Activated CD4-positive, CD25-positive, alpha-beta regulatory T cell (primary cell): Measurements from ENCODE around the gene JHY.

Experiments used
- DNase-seq, 4 experiments: peaks; one replicate each; lab custom pipeline; 2025; lab: John Stamatoyannopoulos, UW

Gene JHY

DNA sequence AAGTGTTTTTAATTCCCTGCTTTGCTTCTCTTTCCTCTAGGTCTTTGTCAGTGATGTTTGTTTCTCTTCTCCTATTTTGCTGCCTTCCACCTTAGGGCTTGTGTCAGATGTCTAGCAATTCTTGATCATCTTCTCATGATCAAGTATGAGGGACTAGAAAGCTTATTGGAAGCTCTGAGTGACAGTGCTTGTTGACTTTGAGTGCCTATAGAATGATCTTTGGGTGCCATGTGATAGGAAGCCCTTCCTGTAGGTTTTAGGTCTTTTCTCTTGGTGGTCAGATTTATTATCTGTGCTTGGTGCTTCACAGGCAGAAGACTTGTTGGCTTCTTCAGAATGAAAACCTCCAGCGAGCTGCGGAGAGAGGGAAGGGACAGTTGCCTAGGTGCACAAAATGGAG lies 56.0 kb downstream of the JHY start:
- no peak for DNase-seq

DNA sequence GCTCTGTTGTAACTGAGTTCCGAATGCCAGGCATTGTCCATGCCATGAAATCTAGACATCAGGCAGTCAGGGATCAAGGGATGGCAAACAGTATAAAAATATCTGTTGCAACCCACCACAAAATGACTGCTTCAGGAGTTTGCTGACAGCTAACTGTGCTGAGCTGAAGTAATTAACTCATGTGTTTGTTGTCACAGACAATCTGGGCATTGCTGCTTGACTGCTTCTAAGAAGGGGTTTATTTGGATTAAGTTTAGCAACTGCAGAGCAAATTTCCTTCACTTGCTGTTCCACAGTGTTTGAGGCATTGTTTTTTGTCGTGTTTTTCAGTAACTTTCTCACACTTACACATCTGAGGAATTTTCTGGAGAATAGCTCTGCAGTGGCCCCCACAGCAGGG lies 68.7 kb downstream of the JHY start:
- DNase-seq, result no peak

DNA sequence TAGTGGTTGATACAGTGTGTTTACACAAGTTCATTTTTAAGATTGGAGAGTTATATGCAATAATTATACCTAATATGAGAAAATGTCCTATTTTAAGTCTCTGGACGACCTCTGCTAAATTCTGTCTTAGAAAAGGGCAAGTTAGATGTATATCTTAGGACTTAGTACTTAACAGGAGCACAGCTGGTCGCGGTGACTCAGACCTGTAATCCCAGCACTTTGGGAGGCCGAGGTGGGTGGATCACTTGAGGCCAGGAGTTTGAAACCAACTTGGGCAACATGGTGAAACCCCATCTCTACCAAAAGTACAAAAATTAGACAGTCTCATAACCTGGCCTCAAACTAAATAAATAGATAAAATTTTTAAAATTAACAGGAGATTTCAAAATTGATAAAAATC lies 71.9 kb downstream of the JHY start:
- DNase-seq, result no peak

DNA sequence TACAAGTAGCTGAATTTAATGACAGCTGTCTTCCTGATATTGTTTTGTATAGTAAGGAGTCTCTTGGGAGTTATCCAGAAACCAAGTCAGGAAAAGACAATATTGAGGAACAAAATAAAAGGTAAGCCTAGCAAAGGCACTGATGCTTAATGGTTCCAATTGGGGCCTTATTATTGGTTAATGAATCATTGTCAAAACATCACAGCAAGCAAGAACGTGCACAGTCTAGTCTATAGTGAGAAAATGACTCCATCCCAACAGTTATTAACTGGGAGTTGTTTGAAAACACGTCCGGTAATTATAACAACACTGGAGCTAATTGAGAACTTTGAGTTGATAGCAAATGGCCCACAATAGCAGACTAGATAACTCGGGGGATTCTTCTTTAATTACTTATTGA lies 81.4 kb downstream of the JHY start:
- DNase-seq, result no peak

DNA sequence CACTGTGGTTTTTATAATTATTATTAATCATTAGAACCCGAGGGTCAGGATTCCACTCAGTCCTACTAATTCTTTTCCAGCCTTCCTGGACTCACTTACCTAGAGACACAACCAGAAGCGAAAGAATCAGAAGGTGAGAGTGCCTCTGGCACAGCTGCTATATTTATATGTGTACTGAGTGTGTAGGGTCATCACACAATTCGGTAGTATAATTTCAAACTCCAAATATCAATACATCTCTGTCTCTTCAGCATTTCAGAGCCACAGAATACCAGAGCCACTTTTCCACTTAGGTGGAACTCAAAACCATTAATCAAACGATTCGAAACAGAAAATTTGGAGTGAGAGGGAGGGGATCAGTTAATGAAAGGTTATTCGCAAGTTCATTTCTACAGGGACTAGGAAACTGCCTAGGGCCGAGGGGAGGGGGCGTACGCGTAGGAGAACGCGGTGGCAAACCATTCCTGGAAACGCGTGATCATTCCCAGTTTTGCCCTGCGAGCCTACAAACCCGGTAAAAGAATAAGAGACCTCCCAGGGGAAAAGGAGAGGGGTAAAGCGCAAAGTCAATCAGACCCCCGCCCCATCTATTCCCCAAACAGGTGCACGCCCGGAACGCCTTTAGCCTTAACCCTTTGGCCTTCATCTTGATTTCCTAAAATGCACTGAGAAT lies 93.6 kb downstream of the JHY start:
- no peak for DNase-seq

DNA sequence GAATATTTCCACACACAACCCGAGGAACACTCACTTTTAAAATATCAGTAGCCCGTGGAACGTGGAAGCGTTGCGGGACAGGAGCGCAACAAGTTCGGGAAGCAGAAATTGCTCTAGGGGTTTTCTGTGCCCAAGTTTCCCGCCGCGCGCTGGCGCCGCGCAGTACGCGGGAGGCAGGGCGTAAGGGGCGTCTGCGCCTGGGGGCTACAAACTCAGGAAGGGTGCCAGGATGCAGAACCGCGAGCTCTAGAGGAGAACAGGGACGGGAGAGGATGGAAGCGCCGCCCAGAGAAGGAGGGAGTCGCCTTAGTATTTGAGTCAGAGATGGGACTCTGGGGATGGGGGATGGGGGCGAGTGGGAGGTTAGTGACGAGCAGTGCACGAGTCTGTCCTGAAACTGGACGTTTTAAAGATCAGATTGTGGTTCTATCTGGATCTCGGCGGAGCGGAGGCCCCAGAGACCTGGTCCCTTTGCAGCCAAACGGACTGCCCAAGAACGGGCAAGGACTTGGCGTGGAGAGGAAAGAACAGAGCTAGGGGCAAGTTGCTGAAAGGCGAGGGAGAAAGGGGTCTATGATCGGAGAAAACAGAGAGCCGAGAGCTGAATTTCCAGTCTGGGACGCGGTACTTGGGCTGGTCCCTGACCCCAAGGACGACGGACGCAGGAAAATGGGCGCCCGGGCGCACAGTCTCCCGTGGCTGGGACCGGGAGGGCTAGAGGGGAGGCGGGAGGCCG lies 94.3 kb downstream of the JHY start:
- DNase-seq, result no peak

DNA sequence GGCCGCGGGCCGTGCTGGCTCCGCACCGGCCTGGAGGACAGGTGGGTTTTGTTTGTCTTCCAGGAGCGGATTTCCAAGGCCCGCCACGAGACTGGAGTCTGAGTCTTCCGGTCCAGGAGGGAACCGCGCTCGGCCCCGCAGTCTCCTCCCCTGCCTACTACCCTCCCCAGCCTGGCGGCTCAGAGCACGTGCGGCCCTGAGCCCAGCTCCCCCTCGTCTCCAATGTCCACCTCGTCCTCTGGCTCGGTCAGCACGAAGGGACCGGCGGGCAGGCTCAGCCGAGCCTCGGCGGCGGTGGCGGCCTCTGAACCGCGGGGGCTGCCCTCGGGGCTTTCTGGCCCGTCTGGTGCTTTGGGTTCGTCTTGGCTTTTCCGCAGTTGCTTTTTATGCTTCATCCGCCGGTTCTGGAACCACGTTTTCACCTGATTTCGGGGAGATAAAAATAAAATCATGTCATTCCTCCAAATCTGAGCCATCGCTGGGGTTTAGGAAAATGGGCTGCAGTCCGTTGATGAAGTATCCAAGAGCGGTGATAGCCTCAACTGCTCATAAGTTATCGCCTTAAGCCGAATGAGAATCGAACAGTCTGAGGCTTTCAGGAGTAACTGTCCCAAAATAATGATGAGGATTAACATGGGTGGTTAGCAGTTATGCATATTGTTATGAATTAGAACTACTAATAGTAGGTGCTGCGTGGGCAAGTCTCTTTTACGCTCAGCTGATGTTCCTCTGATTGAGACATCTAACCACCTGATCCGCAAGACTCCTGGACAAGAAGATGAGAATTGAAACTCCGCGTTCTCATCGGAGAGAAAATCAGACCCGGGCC lies 95.1 kb downstream of the JHY start:
- DNase-seq, result no peak

DNA sequence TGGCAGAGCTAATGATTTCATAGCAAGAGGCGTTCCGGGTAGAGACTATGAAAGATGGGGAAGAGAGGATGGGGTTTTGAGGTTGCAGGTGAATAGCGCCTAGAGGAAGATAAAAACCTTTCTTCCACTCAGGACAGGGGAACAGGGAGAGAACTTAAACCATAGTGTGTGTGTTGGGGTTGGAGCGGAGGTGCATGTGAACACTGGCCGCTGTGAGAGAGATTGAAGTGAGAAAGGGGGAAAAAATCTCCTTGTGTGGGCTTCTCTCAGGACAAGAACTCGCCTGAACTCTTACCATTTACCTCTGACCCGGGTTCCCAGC lies 95.7 kb downstream of the JHY start:
- no peak for DNase-seq

DNA sequence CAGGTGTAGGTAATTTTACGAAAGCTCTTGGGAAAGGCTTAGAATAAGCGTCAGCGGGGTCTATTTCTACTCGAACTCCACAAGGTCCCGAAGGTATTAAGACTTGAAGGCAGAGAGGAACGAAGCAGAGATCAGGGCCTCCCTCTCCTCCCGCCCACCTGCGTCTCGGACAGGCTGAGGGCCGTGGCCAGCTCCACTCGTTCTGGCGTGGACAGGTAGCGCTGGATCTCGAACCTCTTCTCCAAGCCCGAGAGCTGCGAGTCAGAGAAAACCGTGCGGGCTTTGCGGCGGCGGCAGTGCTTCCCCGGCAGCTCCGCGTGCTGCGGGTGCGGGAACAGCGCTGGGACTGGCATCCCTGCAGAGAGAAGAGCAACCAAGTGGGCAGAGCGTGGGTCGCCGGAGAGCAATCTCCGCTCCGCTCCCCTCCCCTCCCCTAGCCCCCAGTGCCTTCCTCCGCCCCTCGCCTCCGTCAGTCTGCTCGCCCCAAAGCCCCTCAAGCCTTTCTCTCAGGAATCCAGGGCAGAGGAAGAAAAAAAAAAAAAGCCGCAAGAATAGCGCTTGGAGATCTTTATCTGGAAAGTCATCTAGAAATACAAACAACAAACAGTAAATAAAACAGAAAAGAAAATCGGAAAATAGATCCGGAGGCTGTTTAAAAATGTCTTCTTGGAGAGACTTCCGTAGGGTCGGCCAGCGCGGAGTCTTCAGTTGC lies 96.7 kb downstream of the JHY start:
- no peak for DNase-seq

DNA sequence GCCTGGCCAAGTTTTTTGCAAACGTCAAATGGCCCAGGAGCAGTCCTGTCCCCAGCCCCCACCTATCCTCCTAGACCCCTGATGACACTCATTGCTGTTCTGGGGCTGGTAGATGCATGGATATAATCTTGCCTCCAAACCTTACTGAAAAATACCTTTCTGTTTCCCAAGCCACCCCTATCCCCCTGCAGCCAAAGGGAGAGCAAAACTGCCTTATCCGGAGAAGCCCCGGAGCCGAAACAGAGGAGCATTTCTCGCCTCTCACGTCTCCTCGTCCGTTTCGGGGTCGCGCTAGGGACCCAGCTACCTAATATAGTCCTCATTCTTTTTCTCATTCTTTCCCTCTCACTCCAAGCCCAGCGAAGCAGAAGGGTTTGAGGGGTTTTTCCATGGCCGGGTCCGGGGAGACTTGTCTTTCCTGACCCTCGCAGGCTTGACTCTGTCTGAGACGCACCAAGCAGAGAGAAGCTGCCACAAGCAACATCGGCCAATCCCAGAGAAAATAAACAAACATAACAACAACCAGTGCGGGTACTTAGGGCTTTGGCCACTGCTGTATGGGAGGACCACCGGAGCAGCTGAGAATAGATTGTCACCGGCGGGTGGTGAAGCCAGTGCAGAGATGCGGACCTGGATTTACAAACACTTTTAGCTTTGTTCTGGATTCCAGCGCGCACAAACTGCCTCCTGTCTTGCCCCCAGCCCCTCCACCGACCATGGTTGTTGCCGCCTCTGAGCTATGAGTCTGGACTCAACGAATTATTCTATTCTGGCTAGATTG lies 97.4 kb downstream of the JHY start:
- no peak for DNase-seq

DNA sequence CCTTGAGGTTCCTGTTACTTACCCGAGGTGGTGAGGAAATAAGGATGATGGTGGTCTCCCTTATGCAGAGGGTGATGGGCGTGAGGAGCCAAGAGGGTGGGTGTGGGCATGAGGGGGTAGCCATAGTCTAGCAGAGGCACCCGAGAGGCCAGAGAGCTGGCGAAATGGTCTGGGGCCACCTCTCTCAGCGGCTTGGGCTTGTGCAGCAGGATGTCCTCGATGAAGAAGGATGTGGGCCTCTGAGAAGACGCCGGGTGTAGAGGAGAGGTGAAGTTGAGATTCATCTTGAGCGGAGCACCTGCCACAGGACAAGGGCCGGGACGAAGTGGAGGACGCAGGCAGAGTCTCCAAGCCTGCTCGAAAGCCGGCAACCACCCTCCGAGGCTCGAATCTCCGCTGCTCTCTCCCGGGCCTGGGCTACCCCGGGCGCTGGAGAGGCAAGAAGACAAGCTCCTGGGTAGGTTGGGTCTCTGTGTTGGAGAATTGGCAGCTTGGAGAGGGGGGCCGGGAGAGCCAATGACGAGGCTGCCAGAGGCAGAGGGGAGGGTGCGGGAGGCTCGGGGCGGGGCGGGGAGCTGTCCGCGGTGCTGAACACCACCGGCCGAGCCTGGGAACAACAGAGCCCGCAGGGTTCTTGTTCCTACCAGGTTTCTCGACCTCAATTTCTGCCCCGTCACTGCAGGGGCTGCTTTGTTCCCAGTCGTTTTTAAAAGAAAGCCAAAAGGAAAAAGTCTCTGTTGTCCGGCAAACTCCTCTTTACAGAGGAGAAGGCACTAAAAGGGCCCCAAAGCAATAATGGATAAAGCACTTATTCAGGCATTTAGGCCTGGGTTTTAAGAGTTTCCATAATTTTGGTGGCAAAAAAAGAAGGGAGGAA lies 99.1 kb downstream of the JHY start, which contains the start of gene BSX:
BSX (minus strand) TSS at position 447 of the 877 bp plus-strand sequence; CDS start at position 284, 163 bp downstream.
- DNase-seq, result peak in 1 of 4 experiments; percentile 15

DNA sequence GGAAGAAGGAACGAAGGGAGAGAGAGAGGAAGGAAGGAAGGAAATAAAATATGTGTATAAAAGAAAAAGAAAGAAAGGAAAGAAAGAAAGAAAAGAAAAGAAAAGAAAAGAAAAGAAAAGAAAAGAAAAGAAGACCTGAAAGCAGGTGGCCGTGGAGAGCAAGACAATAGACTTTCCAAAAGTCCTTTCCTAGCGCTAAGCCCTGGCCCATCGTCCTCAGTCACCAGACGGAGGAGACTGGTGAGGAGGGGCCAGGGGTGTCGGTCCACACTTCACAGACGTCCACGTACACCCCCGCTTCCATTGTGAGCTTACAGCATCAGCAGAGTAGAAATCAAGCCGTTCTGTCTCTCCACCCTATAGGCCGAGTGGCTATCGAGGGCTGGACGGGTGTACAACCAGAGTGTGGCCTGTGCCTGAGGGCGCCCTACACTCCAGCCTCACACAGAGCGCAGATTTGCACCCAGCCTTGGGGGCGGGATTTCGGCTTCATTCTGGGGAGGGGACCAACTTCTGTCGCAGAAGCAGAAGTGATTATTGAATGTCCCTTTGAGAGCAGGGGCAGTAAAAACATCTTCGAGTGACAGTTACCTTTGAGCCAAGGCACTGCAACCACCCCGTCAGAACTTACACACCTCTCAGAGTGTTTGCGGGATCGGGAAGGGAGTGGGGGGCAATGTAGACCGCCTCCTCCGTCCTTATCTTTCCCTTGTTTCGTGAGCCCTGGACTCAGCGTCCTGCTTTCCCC lies 101.1 kb downstream of the JHY start:
- DNase-seq, result no peak

DNA sequence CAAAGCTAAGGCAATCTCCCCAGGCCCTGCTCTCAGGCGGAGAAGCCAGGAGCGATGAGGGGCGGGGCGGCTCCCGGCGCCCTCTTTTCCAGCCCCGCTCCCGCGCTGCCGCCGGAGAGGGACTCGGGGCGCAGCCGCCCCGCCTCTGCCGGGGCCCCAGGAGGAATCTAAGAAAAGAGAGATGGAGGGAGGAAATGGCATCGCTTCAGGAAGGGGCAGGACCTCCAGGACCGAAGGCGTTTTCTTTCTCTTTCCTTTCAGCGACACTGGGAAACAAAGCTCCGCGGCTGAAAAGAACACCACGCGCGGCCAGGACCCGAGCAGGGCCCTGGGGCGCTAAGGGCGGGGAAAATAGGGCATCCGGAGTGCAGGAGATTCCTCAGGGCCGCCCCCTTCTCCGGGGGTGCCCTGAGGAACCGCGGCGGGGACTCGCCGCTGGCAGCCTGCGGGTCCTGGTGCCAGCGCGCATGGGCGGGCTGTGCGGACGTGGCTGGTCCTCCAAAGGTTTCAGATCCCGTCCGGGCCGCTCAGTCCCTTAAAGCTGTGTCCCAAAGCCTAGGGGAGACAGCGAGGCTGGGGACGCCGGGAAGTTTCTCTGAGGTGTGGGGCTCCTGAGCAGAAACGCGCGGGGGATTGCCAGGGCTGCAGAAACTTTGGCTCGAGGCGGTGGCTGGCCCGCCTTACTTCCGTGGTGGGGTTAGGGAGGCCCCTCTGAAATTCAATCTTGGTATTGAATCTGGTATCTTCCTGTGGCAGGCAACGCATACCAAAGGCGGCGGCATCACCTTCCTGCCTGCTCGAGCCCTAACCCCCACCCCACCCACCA lies 101.8 kb downstream of the JHY start:
- DNase-seq, result no peak

DNA sequence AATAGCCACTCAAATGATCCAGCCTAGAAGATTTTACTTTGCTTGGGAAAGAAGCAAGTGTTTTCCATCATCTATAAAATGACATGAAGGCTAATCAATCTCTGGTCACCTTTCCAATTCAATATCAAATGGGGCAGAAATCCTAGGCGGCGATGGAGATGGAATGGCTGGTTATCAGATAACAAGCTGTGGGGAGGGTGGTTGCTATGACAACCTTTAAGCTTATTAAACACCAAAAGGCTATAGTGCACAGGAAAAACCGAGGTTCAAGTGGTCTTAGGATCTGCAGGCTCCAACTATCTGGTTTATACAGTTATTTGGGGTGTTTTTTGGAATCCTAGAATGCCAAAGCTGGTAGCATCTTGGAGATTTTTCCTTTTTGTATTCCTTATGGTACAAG lies 113.0 kb downstream of the JHY start:
- DNase-seq, result no peak

DNA sequence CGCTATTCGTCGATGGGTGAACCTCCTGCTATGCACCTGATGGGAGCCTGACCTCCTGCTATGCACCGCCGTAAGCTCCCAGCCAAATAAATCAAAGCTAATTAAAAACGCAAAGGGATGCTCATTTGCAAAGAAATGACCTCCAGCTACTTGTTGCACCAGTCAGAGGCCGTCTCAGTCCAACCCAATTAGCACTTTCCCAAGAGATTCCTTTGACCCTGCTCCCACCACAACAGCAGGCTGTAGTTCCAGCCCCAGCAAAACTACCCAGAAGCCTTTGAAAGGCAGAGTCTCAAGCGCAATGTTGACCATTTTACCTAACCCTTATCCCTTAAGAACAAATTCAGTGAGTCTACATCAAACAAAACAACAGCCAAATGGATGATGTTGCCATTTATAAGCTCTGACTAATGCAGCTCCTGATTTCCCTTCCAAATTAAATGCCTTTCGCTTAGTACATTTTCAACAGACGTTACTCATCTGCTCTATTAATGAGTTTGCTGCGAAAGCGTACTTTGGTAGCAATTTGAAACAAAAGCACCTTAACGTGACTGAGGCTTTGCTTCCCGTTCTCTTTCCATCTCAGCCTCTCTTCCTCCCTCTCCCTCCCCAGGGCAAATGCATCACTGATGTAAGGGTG lies 116.3 kb downstream of the JHY start:
- no peak for DNase-seq

DNA sequence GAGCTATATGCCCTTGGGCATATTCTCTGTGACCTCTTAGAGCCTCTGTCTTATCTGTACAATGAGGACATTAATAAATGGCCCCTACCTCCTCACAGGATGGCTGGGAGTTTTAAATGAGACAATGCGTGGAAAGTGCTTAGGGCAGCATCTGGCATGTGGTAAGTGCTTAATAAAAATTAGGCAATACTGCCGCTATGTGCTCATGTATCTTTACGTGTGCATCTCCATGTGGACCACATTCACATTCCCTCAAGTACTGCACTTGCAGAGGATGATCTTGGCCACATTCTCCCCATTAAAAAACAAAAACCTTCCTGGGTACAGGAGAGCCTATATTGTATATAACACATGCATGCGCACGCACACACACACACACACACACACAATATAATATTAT lies 118.2 kb downstream of the JHY start:
- no peak for DNase-seq

DNA sequence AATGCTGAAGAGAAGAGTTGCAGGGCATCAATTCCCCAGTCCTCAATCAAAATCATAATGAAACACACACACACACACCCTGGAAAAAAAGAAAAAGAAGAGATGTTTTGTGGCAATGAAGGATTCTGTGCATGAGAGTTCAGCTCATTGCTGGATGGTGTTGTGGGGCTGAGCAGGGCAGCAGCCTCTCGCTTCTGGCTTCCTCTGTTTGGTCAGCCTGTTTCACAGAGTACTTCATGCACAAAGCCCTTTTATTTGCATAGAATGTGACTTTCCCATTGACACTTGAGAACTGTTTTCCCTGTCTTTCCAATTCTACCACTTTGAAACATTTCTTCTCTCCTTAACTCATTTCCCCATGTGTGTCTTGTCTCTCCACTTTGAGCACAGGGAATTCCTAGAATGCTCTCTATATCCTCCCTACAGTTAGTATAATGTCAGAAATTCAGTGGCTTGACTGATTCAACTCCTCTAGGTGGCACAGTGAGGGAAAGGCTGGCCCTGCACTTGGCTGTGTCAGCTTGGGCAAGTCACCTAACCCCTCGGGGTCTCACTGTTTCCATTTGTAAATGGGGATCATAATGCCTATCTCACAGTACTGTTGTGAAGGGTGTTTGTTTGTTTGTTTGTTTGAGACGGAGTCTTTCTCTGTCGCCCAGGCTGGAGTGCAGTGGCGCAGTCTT lies 124.4 kb downstream of the JHY start:
- no peak for DNase-seq
